ENCODE results near the gene DGCR2. TPM values are rescaled to one million over a fixed set of nuclear protein-coding genes. Genes with fewer than 3 reads are reported as not detected.

DGCR2 gene
- total RNA-seq, 2 donors from 2014 or later: 94.3 to 107 TPM

GRCh38 chr22:19120829-19121630 is 1.2 kb downstream of the DGCR2 start:
- H3K27me3 ChIP-seq (replicated peaks; ENCODE audit: insufficient read depth): no peaks in the 10 kb centered on the region
- peak overlapping the region; percentile 93 to 94 for H3K4me3 ChIP-seq
- intact Hi-C loops (cut with DNase I): no loop called here
- H3K9me3 ChIP-seq: no peaks in the 10 kb centered on the region
- H3K27ac ChIP-seq: peak overlapping the region; percentile 94 to 97
- 13% methylated on average over 22 of the region's 23 CpGs for WGBS
- DNase-seq (ENCODE audit: low spot score): peak; percentile 48
- TF ChIP-seq POLR2AphosphoS5 (IDR thresholded peaks at IDR 0.05) (no peak), POLR2A (IDR thresholded peaks at IDR 0.05) (peak; percentile 50)
- H3K4me1 ChIP-seq (replicated peaks): peaks cover 11% of the 10 kb centered on the region
- no peaks in the 10 kb centered on the region for H3K36me3 ChIP-seq

DNA sequence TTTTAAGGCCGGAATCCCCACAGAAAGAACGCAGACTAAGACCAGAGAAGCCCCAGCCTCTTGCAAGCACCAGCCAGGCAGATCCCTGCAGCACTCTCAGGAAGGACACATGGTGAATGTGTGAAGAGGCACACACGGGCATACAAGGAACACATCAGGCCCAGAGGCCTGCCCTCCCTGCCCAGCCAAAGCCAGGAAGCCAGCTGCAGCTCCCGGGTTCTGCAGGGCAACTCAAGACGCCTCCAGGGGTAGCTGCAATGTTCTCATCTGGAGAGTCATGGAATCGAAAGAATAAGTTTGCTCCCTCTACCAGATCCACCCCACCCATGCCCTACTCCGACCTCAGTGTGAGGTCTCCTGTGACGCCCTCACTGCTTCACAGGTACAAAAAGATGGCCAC is 2.3 kb downstream of the DGCR2 start:
- Histone ChIP-seq H3K9me3 (no peaks in the 10 kb centered on the region), H3K27me3 (replicated peaks; ENCODE audit: insufficient read depth) (no peaks in the 10 kb centered on the region), H3K27ac (no peak overlapping the region), H3K4me1 (replicated peaks) (peaks cover 11% of the 10 kb centered on the region), H3K36me3 (no peaks in the 10 kb centered on the region), H3K4me3 (no peak overlapping the region)
- 76% methylated on average over 8 of the region's 8 CpGs for WGBS
- intact Hi-C loops (cut with DNase I): no loop called here
- no peak for DNase-seq (ENCODE audit: low spot score)
- TF ChIP-seq POLR2AphosphoS5 (IDR thresholded peaks at IDR 0.05): no peak
- no peak for TF ChIP-seq CTCF (IDR thresholded peaks at IDR 0.05)
- no peak for TF ChIP-seq POLR2A (IDR thresholded peaks at IDR 0.05)

DNA sequence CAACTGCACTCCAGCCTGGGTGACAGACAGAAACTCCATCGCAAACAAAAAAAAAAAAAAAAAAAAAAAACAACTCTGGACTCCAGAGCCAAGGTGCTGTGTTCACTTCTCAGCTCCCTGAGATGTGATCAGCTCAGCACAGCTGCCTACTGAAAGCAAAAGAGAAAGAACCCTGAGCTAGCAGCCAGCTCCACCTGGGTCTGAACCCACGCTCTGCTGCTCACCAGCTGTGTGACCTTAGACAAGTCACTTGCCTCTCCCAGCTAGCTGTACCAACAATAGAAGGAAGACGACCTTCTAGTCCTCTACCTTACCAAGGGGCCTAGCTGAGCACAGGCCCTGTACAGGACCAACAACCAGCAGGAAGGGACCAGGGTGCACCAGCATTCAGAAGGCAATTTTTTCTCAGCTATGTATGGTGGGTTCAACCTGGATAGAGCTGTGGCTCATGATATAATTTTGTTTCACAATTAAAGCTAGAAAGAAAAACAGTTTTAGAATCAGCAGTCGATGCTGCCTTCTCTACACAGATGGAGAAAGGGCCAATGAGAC is 3.8 kb downstream of the DGCR2 start:
- Histone ChIP-seq H3K27ac (no peak overlapping the region), H3K36me3 (no peaks in the 10 kb centered on the region), H3K4me3 (no peak overlapping the region), H3K9me3 (no peaks in the 10 kb centered on the region), H3K4me1 (replicated peaks) (peaks cover 11% of the 10 kb centered on the region), H3K27me3 (replicated peaks; ENCODE audit: insufficient read depth) (no peaks in the 10 kb centered on the region)
- TF ChIP-seq POLR2AphosphoS5 (IDR thresholded peaks at IDR 0.05) (no peak), POLR2A (IDR thresholded peaks at IDR 0.05) (no peak), CTCF (IDR thresholded peaks at IDR 0.05) (no peak)
- 85% methylated on average over 4 of the region's 4 CpGs for WGBS
- DNase-seq (ENCODE audit: low spot score): no peak
- intact Hi-C loops (cut with DNase I): no loop called here

DNA sequence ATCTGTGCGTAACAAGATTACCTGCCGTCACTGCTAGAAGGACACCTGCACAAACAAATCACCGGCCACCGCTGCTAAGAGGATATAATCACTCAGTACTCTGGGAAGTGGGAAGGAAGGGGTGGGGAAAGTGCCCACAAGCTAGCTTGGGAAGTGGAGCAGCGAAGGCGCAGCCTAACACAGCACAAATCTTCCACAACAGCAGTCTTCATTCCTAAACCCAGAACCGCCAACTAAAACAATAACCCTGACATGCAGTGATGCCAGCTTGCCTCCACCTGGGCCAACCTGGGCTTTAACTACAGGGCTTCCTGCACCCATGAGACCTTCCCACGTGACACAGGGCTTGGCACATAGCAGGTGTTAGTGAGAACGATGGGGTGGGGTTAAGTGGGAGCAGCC is 5.1 kb downstream of the DGCR2 start:
- Histone ChIP-seq H3K4me1 (replicated peaks) (peaks cover 11% of the 10 kb centered on the region), H3K4me3 (no peak overlapping the region)

DNA sequence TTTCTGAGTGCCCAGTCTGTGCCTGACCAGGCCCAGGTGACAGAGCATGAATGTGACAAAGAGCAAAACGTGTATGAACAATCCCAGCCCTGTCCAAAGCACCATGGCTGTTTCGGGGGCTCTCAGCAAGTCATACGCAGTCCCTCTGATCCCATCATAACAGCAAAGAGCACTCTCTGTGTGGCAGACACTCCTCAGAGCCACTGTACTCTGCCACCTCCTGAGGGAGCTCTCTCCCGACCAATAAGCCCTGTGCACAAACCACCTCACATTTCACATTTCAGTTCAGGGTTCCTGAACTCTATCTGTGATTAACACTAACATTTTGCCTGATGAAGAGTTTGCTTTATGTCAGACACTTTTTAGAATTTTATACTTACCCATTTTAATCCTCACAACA is 6.6 kb downstream of the DGCR2 start:
- 63% methylated on average over 4 of the region's 4 CpGs for WGBS
- H3K27me3 ChIP-seq (replicated peaks; ENCODE audit: insufficient read depth): no peaks in the 10 kb centered on the region
- TF ChIP-seq CTCF (IDR thresholded peaks at IDR 0.05): no peak
- TF ChIP-seq POLR2A (IDR thresholded peaks at IDR 0.05): no peak
- no peak for TF ChIP-seq POLR2AphosphoS5 (IDR thresholded peaks at IDR 0.05)
- no peaks in the 10 kb centered on the region for H3K9me3 ChIP-seq
- no peak overlapping the region for H3K4me3 ChIP-seq
- no peak for DNase-seq (ENCODE audit: low spot score)
- intact Hi-C loops (cut with DNase I): no loop called here
- no peak overlapping the region for H3K27ac ChIP-seq
- no peaks in the 10 kb centered on the region for H3K36me3 ChIP-seq
- peaks cover 8% of the 10 kb centered on the region for H3K4me1 ChIP-seq (replicated peaks)

More for the DNA sequence above, 5.1 kb downstream of the DGCR2 start:
- 63% methylated on average over 9 of the region's 9 CpGs for WGBS
- Histone ChIP-seq H3K36me3 (no peaks in the 10 kb centered on the region), H3K9me3 (no peaks in the 10 kb centered on the region), H3K27ac (no peak overlapping the region), H3K27me3 (replicated peaks; ENCODE audit: insufficient read depth) (no peaks in the 10 kb centered on the region)
- TF ChIP-seq POLR2AphosphoS5 (IDR thresholded peaks at IDR 0.05) (no peak), POLR2A (IDR thresholded peaks at IDR 0.05) (no peak), CTCF (IDR thresholded peaks at IDR 0.05) (no peak)
- intact Hi-C loops (cut with DNase I): no loop called here
- no peak for DNase-seq (ENCODE audit: low spot score)
